Measurements from ENCODE around the gene SMG6. TPM values are rescaled to one million over a fixed set of nuclear protein-coding genes. Genes with fewer than 3 reads are reported as not detected.

The SMG6 gene
- total RNA-seq, 1 experiment from 2014 or later: 36.1 TPM

GRCh38 chr17:2271985-2272702, 31.4 kb downstream of the SMG6 start:
- Histone ChIP-seq H3K4me1 (ENCODE audit: insufficient read depth, low read length, poor library complexity, severe bottlenecking) (no peaks in the 10 kb centered on the region), H3K27ac (ENCODE audit: low read depth, low read length, poor library complexity, severe bottlenecking) (no peak overlapping the region), H3K36me3 (ENCODE audit: insufficient read depth, low read length, poor library complexity, severe bottlenecking) (peaks cover 9% of the 10 kb centered on the region), H3K4me3 (ENCODE audit: low read depth, low read length, poor library complexity, severe bottlenecking) (no peak overlapping the region), H3K9me3 (ENCODE audit: low read depth, low read length, poor library complexity, severe bottlenecking) (no peaks in the 10 kb centered on the region), H3K27me3 (replicated peaks; ENCODE audit: insufficient read depth, low read depth, low read length, poor library complexity) (no peaks in the 10 kb centered on the region)
- DNase-seq (ENCODE audit: low spot score): no peak
- intact Hi-C loops (cut with micrococcal nuclease; ENCODE audit: unreplicated experiment): no loop called here
- no TSS peak for BruUV-seq (replicated peaks)
- TF ChIP-seq, protein P1, sequence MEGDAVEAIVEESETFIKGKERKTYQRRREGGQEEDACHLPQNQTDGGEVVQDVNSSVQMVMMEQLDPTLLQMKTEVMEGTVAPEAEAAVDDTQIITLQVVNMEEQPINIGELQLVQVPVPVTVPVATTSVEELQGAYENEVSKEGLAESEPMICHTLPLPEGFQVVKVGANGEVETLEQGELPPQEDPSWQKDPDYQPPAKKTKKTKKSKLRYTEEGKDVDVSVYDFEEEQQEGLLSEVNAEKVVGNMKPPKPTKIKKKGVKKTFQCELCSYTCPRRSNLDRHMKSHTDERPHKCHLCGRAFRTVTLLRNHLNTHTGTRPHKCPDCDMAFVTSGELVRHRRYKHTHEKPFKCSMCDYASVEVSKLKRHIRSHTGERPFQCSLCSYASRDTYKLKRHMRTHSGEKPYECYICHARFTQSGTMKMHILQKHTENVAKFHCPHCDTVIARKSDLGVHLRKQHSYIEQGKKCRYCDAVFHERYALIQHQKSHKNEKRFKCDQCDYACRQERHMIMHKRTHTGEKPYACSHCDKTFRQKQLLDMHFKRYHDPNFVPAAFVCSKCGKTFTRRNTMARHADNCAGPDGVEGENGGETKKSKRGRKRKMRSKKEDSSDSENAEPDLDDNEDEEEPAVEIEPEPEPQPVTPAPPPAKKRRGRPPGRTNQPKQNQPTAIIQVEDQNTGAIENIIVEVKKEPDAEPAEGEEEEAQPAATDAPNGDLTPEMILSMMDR (conservative IDR thresholded peaks at IDR 0.05; ENCODE audit: low read depth, low read length): no peak
- TF ChIP-seq EZH2 (IDR thresholded peaks at IDR 0.05; ENCODE audit: borderline replicate concordance, low read depth, low read length, poor library complexity, severe bottlenecking): no peak
- POLR2A ChIA-PET (ENCODE audit: low non-redundant PET): no interaction called here
- CTCF ChIA-PET: no interaction called here

GRCh38 chr17:2267354-2267753, 36.2 kb downstream of the SMG6 start:
- intact Hi-C loops (cut with micrococcal nuclease; ENCODE audit: unreplicated experiment): no loop called here
- Histone ChIP-seq H3K4me3 (ENCODE audit: low read depth, low read length, poor library complexity, severe bottlenecking) (no peak overlapping the region), H3K36me3 (ENCODE audit: insufficient read depth, low read length, poor library complexity, severe bottlenecking) (peaks cover 11% of the 10 kb centered on the region), H3K27ac (ENCODE audit: low read depth, low read length, poor library complexity, severe bottlenecking) (no peak overlapping the region), H3K27me3 (replicated peaks; ENCODE audit: insufficient read depth, low read depth, low read length, poor library complexity) (no peaks in the 10 kb centered on the region), H3K9me3 (ENCODE audit: low read depth, low read length, poor library complexity, severe bottlenecking) (no peaks in the 10 kb centered on the region), H3K4me1 (ENCODE audit: insufficient read depth, low read length, poor library complexity, severe bottlenecking) (no peaks in the 10 kb centered on the region)
- ChIA-PET CTCF (no interaction called here), POLR2A (ENCODE audit: low non-redundant PET) (no interaction called here)
- BruUV-seq (replicated peaks): no TSS peak
- no peak for DNase-seq (ENCODE audit: low spot score)
- TF ChIP-seq, protein P1 (conservative IDR thresholded peaks at IDR 0.05; ENCODE audit: low read depth, low read length): no peak
- no peak for TF ChIP-seq EZH2 (IDR thresholded peaks at IDR 0.05; ENCODE audit: borderline replicate concordance, low read depth, low read length, poor library complexity, severe bottlenecking)

GRCh38 chr17:2266865-2267228, 36.7 kb downstream of the SMG6 start:
- no peak overlapping the region for H3K27ac ChIP-seq (ENCODE audit: low read depth, low read length, poor library complexity, severe bottlenecking)
- H3K36me3 ChIP-seq (ENCODE audit: insufficient read depth, low read length, poor library complexity, severe bottlenecking): peaks cover 15% of the 10 kb centered on the region
- H3K9me3 ChIP-seq (ENCODE audit: low read depth, low read length, poor library complexity, severe bottlenecking): no peaks in the 10 kb centered on the region
- no peaks in the 10 kb centered on the region for H3K27me3 ChIP-seq (replicated peaks; ENCODE audit: insufficient read depth, low read depth, low read length, poor library complexity)
- intact Hi-C loops (cut with micrococcal nuclease; ENCODE audit: unreplicated experiment): no loop called here
- CTCF ChIA-PET: no interaction called here
- BruUV-seq (replicated peaks): no TSS peak
- no peak overlapping the region for H3K4me3 ChIP-seq (ENCODE audit: low read depth, low read length, poor library complexity, severe bottlenecking)
- H3K4me1 ChIP-seq (ENCODE audit: insufficient read depth, low read length, poor library complexity, severe bottlenecking): no peaks in the 10 kb centered on the region
- TF ChIP-seq EZH2 (IDR thresholded peaks at IDR 0.05; ENCODE audit: borderline replicate concordance, low read depth, low read length, poor library complexity, severe bottlenecking): no peak
- TF ChIP-seq, protein P1 (conservative IDR thresholded peaks at IDR 0.05; ENCODE audit: low read depth, low read length): no peak
- POLR2A ChIA-PET (ENCODE audit: low non-redundant PET): no interaction called here
- DNase-seq (ENCODE audit: low spot score): no peak
